SK-N-SH treated with all-trans-retinoic acid at 6 μM for 48 hours (cell line): ENCODE data around the gene TBL1X.

Experiments used
- ATAC-seq: fragments of 200-7000 bp; cut with Tn5 transposase; 3 replicates; pipeline ENCODE4 v1.9.1; 2020; ENCODE audit warnings: mild to moderate bottlenecking, moderate library complexity
- BACH2 ChIP-seq: fragments of 250-450 bp; sonication (Bioruptor Pico); IDR thresholded peaks from 2 replicates; pipeline ENCODE4 v1.9.0; 2021; ENCODE audit warnings: mild to moderate bottlenecking, borderline replicate concordance
- CSDC2 ChIP-seq: fragments of 250-450 bp; sonication (Bioruptor Pico); IDR thresholded peaks from 2 replicates; pipeline ENCODE4 v1.5.0; 2020; ENCODE audit warnings: mild to moderate bottlenecking, moderate library complexity
- ESRRG ChIP-seq: fragments of 250-450 bp; sonication (Bioruptor Pico); IDR thresholded peaks from 2 replicates; pipeline ENCODE4 v1.6.1; 2021; ENCODE audit warnings: mild to moderate bottlenecking
- GLIS3 ChIP-seq: fragments of 250-450 bp; sonication (Bioruptor Pico); IDR thresholded peaks from 2 replicates; pipeline ENCODE4 v1.5.0; 2020; ENCODE audit warnings: mild to moderate bottlenecking, moderate library complexity
- ISL1 ChIP-seq: fragments of 250-450 bp; sonication (Bioruptor Pico); IDR thresholded peaks from 2 replicates; pipeline ENCODE4 v2.1.2; 2022; ENCODE audit warnings: mild to moderate bottlenecking, moderate library complexity
- OSR1 ChIP-seq: fragments of 250-450 bp; sonication (Bioruptor Pico); IDR thresholded peaks from 2 replicates; pipeline ENCODE4 v1.8.0; 2022; ENCODE audit warnings: moderate library complexity, mild to moderate bottlenecking, inconsistent platforms
- PPARA ChIP-seq: fragments of 250-450 bp; sonication (Bioruptor Pico); IDR thresholded peaks from 2 replicates; pipeline ENCODE4 v1.5.0; 2020; ENCODE audit warnings: mild to moderate bottlenecking, borderline replicate concordance
- RARB ChIP-seq: fragments of 250-450 bp; sonication (Bioruptor Pico); IDR thresholded peaks from 2 replicates; pipeline ENCODE4 v1.8.0; 2021; ENCODE audit warnings: mild to moderate bottlenecking, moderate library complexity
- SNAI2 ChIP-seq: fragments of 250-450 bp; sonication (Bioruptor Pico); IDR thresholded peaks from 2 replicates; pipeline ENCODE4 v1.5.0; 2020; ENCODE audit warnings: mild to moderate bottlenecking, moderate library complexity
- TCF4 ChIP-seq: fragments of 250-450 bp; sonication (Bioruptor Pico); IDR thresholded peaks from 2 replicates; pipeline ENCODE4 v1.8.0; 2021; ENCODE audit warnings: mild to moderate bottlenecking, moderate library complexity, borderline replicate concordance
- TOX ChIP-seq: fragments of 250-450 bp; sonication (Bioruptor Pico); IDR thresholded peaks from 2 replicates; pipeline ENCODE4 v1.8.0; 2021; ENCODE audit warnings: mild to moderate bottlenecking, moderate library complexity, borderline replicate concordance
- ZC3H10 ChIP-seq: fragments of 250-450 bp; sonication (Bioruptor Pico); IDR thresholded peaks from 2 replicates; pipeline ENCODE4 v1.5.1; 2021; ENCODE audit warnings: mild to moderate bottlenecking, moderate library complexity
- ZFP3 ChIP-seq: fragments of 250-450 bp; sonication (Bioruptor Pico); IDR thresholded peaks from 2 replicates; pipeline ENCODE4 v1.5.0; 2020; ENCODE audit warnings: mild to moderate bottlenecking, moderate library complexity
- ZFP30 ChIP-seq: fragments of 450-650 bp; formaldehyde crosslinking; IDR thresholded peaks from 2 replicates; pipeline ENCODE4 v1.5.0; 2022; ENCODE audit warnings: mild to moderate bottlenecking, moderate library complexity
- ZNF565 ChIP-seq: fragments of 450-650 bp; formaldehyde crosslinking; conservative IDR thresholded peaks from 2 replicates; pipeline ENCODE4 v1.5.0; 2020; ENCODE audit warnings: low read depth, mild to moderate bottlenecking, moderate library complexity
- ZNF70 ChIP-seq: fragments of 450-650 bp; formaldehyde crosslinking; IDR thresholded peaks from 2 replicates; pipeline ENCODE4 v1.5.0; 2020; ENCODE audit warnings: mild to moderate bottlenecking, moderate library complexity
- ZNF8 ChIP-seq: fragments of 450-650 bp; formaldehyde crosslinking; IDR thresholded peaks from 2 replicates; pipeline ENCODE4 v1.5.0; 2020; ENCODE audit warnings: mild to moderate bottlenecking, moderate library complexity
- TF ChIP-seq, protein P1 (sequence below): fragments of 250-450 bp; sonication (Bioruptor Pico); IDR thresholded peaks from 2 replicates; pipeline ENCODE4 v1.5.1; 2021; ENCODE audit warnings: mild to moderate bottlenecking, moderate library complexity
- TF ChIP-seq, protein P2 (sequence below): fragments of 250-450 bp; sonication (Bioruptor Pico); IDR thresholded peaks from 2 replicates; pipeline ENCODE4 v1.8.0; 2021; ENCODE audit warnings: low read depth, mild to moderate bottlenecking, moderate library complexity, borderline replicate concordance
- TF ChIP-seq, protein P3 (sequence below): fragments of 250-450 bp; sonication (Bioruptor Pico); IDR thresholded peaks from 2 replicates; pipeline ENCODE4 v1.5.0; 2020; ENCODE audit warnings: mild to moderate bottlenecking, moderate library complexity
- TF ChIP-seq, protein P4 (sequence below): fragments of 250-450 bp; sonication (Bioruptor Pico); IDR thresholded peaks from 2 replicates; pipeline ENCODE4 v1.5.1; 2020; ENCODE audit warnings: low read depth, mild to moderate bottlenecking, moderate library complexity
- TF ChIP-seq, protein P5 (sequence below): fragments of 250-450 bp; sonication (Bioruptor Pico); IDR thresholded peaks from 2 replicates; pipeline ENCODE4 v1.8.0; 2020; ENCODE audit warnings: mild to moderate bottlenecking, moderate library complexity, borderline replicate concordance

TBL1X gene

DNA sequence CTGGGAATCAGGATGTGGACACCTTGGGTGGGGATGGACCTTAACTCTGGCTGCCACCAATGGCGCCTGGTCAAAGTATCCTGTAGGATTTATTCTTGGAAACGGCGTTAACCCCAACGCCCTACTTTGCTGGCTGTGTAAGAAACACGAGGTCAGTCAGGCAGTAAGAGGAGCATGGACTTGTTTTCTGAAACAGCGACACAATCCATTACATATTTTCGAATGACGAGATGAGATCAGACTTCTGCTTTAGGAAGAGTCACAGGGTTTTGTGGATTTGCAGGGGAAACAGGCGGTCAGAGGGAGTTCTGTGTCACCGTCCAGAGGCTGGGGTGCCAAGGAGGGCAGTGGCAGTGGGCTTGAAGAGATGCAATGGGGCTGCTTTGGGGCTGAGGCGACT lies 92.2 kb downstream of the TBL1X start:
- TF ChIP-seq ZNF8 (CRISPR knock-in tag) (no peak), TCF4 (CRISPR knock-in tag) (no peak), ZNF70 (CRISPR knock-in tag) (no peak), ZNF565 (CRISPR knock-in tag) (no peak), ZFP30 (CRISPR knock-in tag) (no peak), CSDC2 (CRISPR knock-in tag) (no peak), SNAI2 (no peak), RARB (CRISPR knock-in tag) (no peak), PPARA (no peak), ESRRG (CRISPR knock-in tag) (no peak), TOX (CRISPR knock-in tag) (no peak), OSR1 (no peak)
- TF ChIP-seq, protein P1, sequence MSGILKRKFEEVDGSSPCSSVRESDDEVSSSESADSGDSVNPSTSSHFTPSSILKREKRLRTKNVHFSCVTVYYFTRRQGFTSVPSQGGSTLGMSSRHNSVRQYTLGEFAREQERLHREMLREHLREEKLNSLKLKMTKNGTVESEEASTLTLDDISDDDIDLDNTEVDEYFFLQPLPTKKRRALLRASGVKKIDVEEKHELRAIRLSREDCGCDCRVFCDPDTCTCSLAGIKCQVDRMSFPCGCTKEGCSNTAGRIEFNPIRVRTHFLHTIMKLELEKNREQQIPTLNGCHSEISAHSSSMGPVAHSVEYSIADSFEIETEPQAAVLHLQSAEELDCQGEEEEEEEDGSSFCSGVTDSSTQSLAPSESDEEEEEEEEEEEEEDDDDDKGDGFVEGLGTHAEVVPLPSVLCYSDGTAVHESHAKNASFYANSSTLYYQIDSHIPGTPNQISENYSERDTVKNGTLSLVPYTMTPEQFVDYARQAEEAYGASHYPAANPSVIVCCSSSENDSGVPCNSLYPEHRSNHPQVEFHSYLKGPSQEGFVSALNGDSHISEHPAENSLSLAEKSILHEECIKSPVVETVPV (CRISPR knock-in tag): no peak
- TF ChIP-seq, protein P2, sequence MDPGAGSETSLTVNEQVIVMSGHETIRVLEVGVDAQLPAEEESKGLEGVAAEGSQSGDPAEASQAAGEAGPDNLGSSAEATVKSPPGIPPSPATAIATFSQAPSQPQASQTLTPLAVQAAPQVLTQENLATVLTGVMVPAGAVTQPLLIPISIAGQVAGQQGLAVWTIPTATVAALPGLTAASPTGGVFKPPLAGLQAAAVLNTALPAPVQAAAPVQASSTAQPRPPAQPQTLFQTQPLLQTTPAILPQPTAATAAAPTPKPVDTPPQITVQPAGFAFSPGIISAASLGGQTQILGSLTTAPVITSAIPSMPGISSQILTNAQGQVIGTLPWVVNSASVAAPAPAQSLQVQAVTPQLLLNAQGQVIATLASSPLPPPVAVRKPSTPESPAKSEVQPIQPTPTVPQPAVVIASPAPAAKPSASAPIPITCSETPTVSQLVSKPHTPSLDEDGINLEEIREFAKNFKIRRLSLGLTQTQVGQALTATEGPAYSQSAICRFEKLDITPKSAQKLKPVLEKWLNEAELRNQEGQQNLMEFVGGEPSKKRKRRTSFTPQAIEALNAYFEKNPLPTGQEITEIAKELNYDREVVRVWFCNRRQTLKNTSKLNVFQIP: no peak
- TF ChIP-seq, protein P3, sequence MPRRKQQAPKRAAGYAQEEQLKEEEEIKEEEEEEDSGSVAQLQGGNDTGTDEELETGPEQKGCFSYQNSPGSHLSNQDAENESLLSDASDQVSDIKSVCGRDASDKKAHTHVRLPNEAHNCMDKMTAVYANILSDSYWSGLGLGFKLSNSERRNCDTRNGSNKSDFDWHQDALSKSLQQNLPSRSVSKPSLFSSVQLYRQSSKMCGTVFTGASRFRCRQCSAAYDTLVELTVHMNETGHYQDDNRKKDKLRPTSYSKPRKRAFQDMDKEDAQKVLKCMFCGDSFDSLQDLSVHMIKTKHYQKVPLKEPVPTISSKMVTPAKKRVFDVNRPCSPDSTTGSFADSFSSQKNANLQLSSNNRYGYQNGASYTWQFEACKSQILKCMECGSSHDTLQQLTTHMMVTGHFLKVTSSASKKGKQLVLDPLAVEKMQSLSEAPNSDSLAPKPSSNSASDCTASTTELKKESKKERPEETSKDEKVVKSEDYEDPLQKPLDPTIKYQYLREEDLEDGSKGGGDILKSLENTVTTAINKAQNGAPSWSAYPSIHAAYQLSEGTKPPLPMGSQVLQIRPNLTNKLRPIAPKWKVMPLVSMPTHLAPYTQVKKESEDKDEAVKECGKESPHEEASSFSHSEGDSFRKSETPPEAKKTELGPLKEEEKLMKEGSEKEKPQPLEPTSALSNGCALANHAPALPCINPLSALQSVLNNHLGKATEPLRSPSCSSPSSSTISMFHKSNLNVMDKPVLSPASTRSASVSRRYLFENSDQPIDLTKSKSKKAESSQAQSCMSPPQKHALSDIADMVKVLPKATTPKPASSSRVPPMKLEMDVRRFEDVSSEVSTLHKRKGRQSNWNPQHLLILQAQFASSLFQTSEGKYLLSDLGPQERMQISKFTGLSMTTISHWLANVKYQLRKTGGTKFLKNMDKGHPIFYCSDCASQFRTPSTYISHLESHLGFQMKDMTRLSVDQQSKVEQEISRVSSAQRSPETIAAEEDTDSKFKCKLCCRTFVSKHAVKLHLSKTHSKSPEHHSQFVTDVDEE (CRISPR knock-in tag): no peak
- TF ChIP-seq, protein P4, sequence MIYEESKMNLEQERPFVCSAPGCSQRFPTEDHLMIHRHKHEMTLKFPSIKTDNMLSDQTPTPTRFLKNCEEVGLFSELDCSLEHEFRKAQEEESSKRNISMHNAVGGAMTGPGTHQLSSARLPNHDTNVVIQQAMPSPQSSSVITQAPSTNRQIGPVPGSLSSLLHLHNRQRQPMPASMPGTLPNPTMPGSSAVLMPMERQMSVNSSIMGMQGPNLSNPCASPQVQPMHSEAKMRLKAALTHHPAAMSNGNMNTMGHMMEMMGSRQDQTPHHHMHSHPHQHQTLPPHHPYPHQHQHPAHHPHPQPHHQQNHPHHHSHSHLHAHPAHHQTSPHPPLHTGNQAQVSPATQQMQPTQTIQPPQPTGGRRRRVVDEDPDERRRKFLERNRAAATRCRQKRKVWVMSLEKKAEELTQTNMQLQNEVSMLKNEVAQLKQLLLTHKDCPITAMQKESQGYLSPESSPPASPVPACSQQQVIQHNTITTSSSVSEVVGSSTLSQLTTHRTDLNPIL (CRISPR knock-in tag): no peak
- no peak for ATAC-seq

DNA sequence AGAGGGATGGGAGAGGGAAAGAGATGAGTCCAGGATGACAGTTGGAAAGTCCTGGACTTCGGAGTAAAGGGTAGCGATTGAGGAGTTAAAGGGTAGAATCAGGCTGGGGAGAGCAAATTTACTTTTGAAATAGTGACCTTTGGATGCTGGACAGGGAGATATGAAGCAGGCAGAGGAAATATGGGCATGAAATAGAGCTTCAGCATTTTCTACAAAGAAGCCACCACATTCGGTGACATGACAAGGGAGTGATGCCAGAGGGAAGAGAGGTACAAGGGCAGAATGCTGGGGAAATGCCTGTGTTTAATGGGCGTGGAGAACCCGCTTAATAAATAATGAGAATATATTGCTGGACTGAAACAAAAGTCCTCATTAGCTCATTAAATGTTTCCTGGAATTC lies 92.7 kb downstream of the TBL1X start:
- no peak for TF ChIP-seq TCF4 (CRISPR knock-in tag)
- TF ChIP-seq, protein P4 (CRISPR knock-in tag): no peak
- TF ChIP-seq RARB (CRISPR knock-in tag): no peak
- TF ChIP-seq ZC3H10: no peak
- no peak for TF ChIP-seq ISL1
- no peak for TF ChIP-seq GLIS3 (CRISPR knock-in tag)
- no peak for TF ChIP-seq OSR1
- TF ChIP-seq, all 23 proteins: peak for 0

DNA sequence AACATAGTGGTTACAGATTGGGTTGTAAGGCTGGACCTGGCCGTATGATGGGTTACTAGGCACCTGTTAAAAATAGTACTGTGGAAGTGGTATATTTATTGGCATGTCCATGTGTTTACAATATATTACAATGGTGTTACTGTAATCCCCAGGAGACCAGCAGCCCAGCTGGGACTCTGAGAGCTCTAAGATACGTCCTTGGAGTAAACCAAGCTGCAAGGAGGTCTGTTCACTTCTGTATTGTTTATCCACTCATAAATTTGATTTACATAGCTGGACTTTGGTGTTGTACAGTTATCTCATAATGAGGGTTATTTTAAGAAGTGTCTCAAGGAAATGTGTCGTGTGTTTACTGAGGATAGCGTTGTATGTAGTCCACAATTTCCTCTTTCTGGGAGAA lies 93.8 kb downstream of the TBL1X start:
- no peak for ATAC-seq
- no peak for TF ChIP-seq ISL1
- no peak for TF ChIP-seq RARB (CRISPR knock-in tag)

More for the DNA sequence above, 92.7 kb downstream of the TBL1X start:
- ATAC-seq: no peak

DNA sequence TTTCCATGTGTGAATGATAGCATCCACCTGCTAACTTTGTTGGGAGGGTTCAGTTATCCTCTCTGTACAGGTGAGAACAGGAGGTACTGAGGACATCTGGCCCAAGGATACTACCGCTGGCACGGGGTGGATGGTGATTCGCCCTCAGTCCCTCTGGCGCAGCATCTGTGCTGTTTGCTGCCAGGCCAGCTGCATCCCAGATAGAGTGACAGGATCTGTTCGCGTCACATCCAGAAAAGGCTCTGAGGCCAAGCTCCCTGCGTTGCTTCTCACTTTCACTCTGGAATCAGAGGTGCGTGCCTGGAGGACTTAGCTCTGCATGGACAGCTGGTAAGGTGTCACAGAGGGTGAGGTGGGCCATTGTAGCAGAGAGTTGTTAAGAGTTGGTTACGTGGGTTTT lies 95.4 kb downstream of the TBL1X start:
- no peak for ATAC-seq
- no peak for TF ChIP-seq TOX (CRISPR knock-in tag)
- no peak for TF ChIP-seq ZC3H10
- TF ChIP-seq ZFP3 (CRISPR knock-in tag): no peak
- no peak for TF ChIP-seq PPARA
- TF ChIP-seq, protein P5, sequence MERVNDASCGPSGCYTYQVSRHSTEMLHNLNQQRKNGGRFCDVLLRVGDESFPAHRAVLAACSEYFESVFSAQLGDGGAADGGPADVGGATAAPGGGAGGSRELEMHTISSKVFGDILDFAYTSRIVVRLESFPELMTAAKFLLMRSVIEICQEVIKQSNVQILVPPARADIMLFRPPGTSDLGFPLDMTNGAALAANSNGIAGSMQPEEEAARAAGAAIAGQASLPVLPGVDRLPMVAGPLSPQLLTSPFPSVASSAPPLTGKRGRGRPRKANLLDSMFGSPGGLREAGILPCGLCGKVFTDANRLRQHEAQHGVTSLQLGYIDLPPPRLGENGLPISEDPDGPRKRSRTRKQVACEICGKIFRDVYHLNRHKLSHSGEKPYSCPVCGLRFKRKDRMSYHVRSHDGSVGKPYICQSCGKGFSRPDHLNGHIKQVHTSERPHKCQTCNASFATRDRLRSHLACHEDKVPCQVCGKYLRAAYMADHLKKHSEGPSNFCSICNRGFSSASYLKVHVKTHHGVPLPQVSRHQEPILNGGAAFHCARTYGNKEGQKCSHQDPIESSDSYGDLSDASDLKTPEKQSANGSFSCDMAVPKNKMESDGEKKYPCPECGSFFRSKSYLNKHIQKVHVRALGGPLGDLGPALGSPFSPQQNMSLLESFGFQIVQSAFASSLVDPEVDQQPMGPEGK (CRISPR knock-in tag): no peak
- TF ChIP-seq ZNF8 (CRISPR knock-in tag): no peak
- TF ChIP-seq ISL1: no peak
- TF ChIP-seq, protein P4 (CRISPR knock-in tag): no peak
- no peak for TF ChIP-seq BACH2 (CRISPR knock-in tag)
- no peak for TF ChIP-seq CSDC2 (CRISPR knock-in tag)
- TF ChIP-seq, all 23 proteins: peak for 0
